ENCODE data around the gene AUP1.
A peak's percentile ranks its signal among the peaks of the same experiment; 100 is the strongest.

AUP1 gene

GRCh38 chr2:74530239-74531187, 1.0 kb upstream of the AUP1 start:
- TF ChIP-seq CTCF (IDR thresholded peaks at IDR 0.05; ENCODE audit: low read depth, low read length) = no peak
- peak; percentile 45 to 70 for DNase-seq (ENCODE audit: low read depth in 2 of 2)
- peak overlapping the region; percentile 98 to 99 for H3K4me3 ChIP-seq (replicated peaks in 1 of 2; ENCODE audit: low read depth in 2 of 2, low read length in 2 of 2)

DNA sequence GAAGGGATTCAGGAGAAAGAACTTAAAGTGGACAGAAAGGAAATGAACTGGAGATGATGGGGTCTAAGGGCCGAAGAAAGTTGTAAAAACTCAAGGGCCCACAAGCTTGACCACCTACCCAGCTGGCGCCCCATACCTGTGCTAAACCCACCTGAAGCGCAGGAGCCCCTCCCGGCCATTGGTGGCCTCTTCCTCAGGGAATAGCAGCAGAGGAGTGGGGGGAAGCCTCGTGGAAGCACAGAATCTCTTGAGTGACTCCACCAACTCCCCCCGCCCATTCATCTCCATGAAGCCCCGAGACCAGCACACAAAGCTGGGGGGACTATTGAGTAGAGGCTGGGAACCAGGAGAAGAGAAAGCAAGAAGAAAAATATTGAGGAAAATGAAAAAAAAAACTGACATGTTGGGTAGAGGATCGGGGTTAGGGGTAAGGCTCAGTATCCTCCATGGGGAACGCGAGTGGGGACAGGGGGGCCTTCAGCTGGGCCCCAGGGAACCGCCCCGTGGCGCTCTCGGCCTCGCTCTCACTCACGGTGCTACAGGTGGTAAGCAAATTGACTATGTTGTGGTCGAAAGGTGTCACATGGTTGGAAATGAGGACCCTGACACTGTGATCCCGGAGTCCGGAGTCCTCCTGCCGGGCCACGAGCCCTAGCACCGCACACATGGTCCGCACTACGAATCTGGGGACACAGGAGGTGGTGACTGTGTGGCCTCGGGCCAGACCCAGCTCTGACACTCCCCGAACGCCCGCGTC, 728 bp downstream of the AUP1 start:
- peak overlapping the region; percentile 98 to 99 for H3K4me3 ChIP-seq (replicated peaks in 1 of 2; ENCODE audit: low read depth in 2 of 2, low read length in 2 of 2)
- no peak for DNase-seq (ENCODE audit: low read depth in 2 of 2)
- no peak for TF ChIP-seq CTCF (IDR thresholded peaks at IDR 0.05; ENCODE audit: low read depth, low read length)

- no peak for DNase-seq (ENCODE audit: low read depth in 2 of 2)
- H3K4me3 ChIP-seq (replicated peaks in 1 of 2; ENCODE audit: low read depth in 2 of 2, low read length in 2 of 2) = no peak overlapping the region
- no peak for TF ChIP-seq CTCF (IDR thresholded peaks at IDR 0.05; ENCODE audit: low read depth, low read length)
These were observed 1.8 kb downstream of the AUP1 start for GRCh38 chr2:74527741-74528140.

DNA sequence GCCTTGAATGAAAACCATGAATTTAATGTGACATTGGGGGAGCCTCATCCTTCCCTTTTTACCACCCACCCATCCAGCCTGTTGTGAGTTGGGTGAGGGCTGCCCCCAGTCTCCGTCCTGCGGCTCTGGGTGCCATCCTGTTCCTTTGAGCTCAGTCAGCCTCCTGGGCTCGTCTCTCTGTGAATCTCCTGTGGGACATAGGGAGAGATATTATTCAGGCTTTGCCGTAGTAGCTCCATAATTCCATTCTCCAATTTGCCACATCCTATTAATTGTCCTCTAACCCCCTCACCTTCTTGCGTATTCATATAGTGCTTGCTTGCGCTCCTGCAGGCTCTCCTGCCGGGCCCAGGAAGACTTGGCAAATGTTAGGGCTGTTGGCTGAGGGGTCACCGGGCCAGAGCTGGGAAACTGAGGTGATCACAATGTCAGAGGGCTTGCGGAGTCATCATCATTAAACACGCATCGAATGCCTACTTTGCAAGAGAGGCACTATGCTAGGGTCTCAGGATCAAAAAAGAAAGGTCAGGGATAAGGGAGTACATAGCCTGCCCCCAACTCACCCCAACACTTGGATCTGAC, 2.8 kb downstream of the AUP1 start:
- TF ChIP-seq CTCF (IDR thresholded peaks at IDR 0.05; ENCODE audit: low read depth, low read length) = no peak
- no peak overlapping the region for H3K4me3 ChIP-seq (replicated peaks in 1 of 2; ENCODE audit: low read depth in 2 of 2, low read length in 2 of 2)
- DNase-seq (ENCODE audit: low read depth in 2 of 2) = no peak

DNA sequence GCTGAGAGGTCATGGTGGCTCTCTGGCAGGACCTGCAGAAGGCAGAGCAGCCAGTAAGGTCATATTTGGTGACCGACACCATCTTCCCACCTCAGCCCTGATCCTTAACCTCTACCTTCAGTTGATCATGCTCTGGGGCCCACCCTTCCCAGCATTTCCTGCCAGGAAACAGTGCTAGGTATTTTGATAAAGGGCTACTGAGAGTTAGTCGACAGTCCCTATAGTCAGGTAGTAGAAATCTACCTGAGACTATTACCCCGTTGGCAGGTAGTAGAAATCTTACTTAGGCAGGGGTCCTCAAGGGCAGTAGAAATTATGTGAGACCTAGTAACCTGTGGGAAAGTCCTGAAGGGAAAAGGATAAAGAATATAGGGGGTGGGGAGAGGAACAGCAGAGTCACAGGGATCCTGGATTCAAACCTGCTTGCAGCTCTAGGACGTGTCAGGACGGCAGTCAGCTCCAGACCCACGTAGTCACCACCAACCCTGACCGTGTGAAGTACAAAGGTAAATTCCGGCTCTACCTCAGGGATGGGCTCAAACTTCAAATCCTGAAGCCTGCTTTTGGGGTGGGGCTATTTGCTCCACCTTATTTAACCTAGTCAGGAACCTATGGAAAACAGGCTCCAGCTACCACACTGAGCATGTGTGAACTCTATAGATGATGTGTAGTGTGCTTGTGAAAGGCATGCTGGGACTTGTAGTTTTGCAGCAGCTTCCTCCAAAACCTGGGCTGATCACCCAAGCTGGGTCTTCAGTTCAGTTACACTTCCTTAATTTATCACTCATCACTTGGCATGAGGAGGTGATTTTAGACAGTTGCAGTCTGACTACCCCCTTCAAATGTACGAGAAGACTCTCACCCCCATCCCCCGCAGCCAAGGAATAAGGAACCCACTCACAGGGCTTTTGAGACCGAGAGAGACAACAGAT, 3.5 kb downstream of the AUP1 start, which contains the start of gene DQX1:
Gene DQX1, minus strand, starts transcription at position 515 of the 932 bp plus-strand sequence. Its CDS starts 502 bp downstream, at position 13.
- peak; percentile 30 to 49 for DNase-seq (ENCODE audit: low read depth in 2 of 2)
- no peak within 1 kb of the TSS for H3K4me3 ChIP-seq (replicated peaks in 1 of 2; ENCODE audit: low read depth in 2 of 2, low read length in 2 of 2)
- no peak for TF ChIP-seq CTCF (IDR thresholded peaks at IDR 0.05; ENCODE audit: low read depth, low read length)
